ENCODE results near the gene RFPL2. TPM values are rescaled to one million over a fixed set of nuclear protein-coding genes. Genes with fewer than 3 reads are reported as not detected.
"Not testable (repeated sequence)": the region's sequence is repeated elsewhere in the genome, so short reads cannot be mapped to it uniquely, and the experiment has no call there.

Gene RFPL2
- total and polyA plus RNA-seq, 3 experiments from 2014 or later: 1.9 TPM; not detected in 2

DNA sequence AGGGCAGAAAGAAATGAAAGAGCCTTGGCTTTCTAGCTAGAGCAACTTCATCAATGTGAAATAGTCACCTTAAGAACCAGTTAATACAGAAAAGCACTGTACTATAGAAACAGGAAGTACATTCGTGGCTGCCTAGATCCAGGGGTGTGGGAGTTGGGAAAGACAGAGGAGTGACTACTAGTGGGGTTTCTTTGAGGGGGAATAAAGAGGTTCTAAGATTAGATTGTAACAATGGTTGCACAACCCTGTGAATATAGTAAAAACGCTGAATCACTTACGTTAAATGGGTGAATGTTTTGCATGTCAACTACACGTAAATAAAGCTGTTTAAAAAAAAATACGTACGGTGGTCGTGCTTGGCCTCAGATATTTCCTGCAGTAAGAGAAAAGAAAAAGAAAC lies 54.2 kb downstream of the RFPL2 start:
- H3K4me3 Mint-ChIP-seq; H3K36me3 ChIP-seq (ENCODE audit: insufficient read depth, low read length); H3K4me1 ChIP-seq (ENCODE audit: insufficient read depth, low read length); H3K27me3 Mint-ChIP-seq; H3K27ac ChIP-seq (ENCODE audit: low read depth, low read length); H3K27me3 ChIP-seq (ENCODE audit: insufficient read depth, low read length, poor library complexity, severe bottlenecking); H3K9me3 ChIP-seq (ENCODE audit: low read length); H3K4me3 ChIP-seq (ENCODE audit: low read length); POLR2A ChIA-PET; DNase-seq; CTCF ChIA-PET; H3K36me3 Mint-ChIP-seq; H3K27ac Mint-ChIP-seq: not testable (repeated sequence)
- peaks cover 11 to 18% (median 14%) of the 10 kb centered on the region in 3 donors for H3K4me1 Mint-ChIP-seq
- peaks cover 5 to 12% (median 11%) of the 10 kb centered on the region in 5 donors for H3K9me3 Mint-ChIP-seq

GRCh38 chr22:32148372-32148771 lies 56.5 kb downstream of the RFPL2 start:
- POLR2A ChIA-PET; H3K4me3 ChIP-seq (ENCODE audit: low read length); H3K36me3 Mint-ChIP-seq; H3K4me3 Mint-ChIP-seq; H3K27me3 ChIP-seq (ENCODE audit: insufficient read depth, low read length, poor library complexity, severe bottlenecking); H3K36me3 ChIP-seq (ENCODE audit: insufficient read depth, low read length); H3K9me3 ChIP-seq (ENCODE audit: low read length); H3K27me3 Mint-ChIP-seq; H3K27ac Mint-ChIP-seq; DNase-seq; CTCF ChIA-PET; H3K27ac ChIP-seq (ENCODE audit: low read depth, low read length): not testable (repeated sequence)
- peaks cover 11% of the 10 kb centered on the region for H3K4me1 ChIP-seq (ENCODE audit: insufficient read depth, low read length)
- peaks cover 22 to 33% (median 30%) of the 10 kb centered on the region in 3 donors for H3K4me1 Mint-ChIP-seq
- H3K9me3 Mint-ChIP-seq: peaks cover 5 to 12% (median 11%) of the 10 kb centered on the region in 5 donors

DNA sequence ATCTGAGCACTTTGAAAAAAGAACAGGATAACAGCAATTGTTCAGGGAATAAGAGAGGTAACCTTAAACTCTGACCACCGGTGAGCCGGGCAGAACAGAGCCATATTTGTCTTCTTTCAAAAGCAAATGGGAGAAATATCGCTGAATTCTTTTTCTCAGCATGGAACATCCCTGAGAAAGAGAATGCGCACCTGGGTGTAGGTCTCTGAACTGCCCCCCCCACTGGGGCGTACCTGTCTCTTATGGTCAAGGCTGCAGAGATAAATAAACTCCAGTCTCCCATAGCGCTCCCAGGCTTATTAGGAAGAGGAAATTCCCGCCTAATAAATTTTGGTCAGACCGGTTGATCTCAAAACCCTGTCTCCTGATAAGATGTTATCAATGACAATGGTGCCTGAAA lies 57.7 kb downstream of the RFPL2 start:
- Mint-ChIP-seq H3K4me1 (peaks cover 24 to 35% (median 33%) of the 10 kb centered on the region in 3 donors), H3K9me3 (peaks cover 5 to 12% (median 11%) of the 10 kb centered on the region in 5 donors)
- H3K27me3 ChIP-seq (ENCODE audit: insufficient read depth, low read length, poor library complexity, severe bottlenecking); CTCF ChIA-PET; H3K27me3 Mint-ChIP-seq; H3K9me3 ChIP-seq (ENCODE audit: low read length); H3K27ac ChIP-seq (ENCODE audit: low read depth, low read length); DNase-seq; H3K27ac Mint-ChIP-seq; H3K4me3 Mint-ChIP-seq; H3K36me3 ChIP-seq (ENCODE audit: insufficient read depth, low read length); POLR2A ChIA-PET; H3K36me3 Mint-ChIP-seq; H3K4me3 ChIP-seq (ENCODE audit: low read length): not testable (repeated sequence)
- peaks cover 15% of the 10 kb centered on the region for H3K4me1 ChIP-seq (ENCODE audit: insufficient read depth, low read length)

GRCh38 chr22:32144496-32145274 lies 60.2 kb downstream of the RFPL2 start:
- ChIA-PET CTCF (no interaction called here), POLR2A (interaction anchor here (0.6 kb wide), 1 partner anchor 9 kb away, joined by 4 read pairs; no protein-coding TSS in a partner anchor)
- Histone ChIP-seq H3K4me1 (ENCODE audit: insufficient read depth, low read length) (peaks cover 15% of the 10 kb centered on the region), H3K27ac (ENCODE audit: low read depth, low read length) (no peak overlapping the region), H3K4me3 (ENCODE audit: low read length) (no peak overlapping the region), H3K27me3 (ENCODE audit: insufficient read depth, low read length, poor library complexity, severe bottlenecking) (no peaks in the 10 kb centered on the region), H3K9me3 (ENCODE audit: low read length) (no peaks in the 10 kb centered on the region), H3K36me3 (ENCODE audit: insufficient read depth, low read length) (no peaks in the 10 kb centered on the region)
- no peak for DNase-seq
- H3K36me3 Mint-ChIP-seq: peaks cover 0 to 8% (median 0%) of the 10 kb centered on the region in 3 donors
- peaks cover 5 to 12% (median 11%) of the 10 kb centered on the region in 5 donors for H3K9me3 Mint-ChIP-seq
- H3K27me3 Mint-ChIP-seq: no peaks in the 10 kb centered on the region
- no peak overlapping the region for H3K4me3 Mint-ChIP-seq
- H3K4me1 Mint-ChIP-seq: peaks cover 26 to 37% (median 35%) of the 10 kb centered on the region in 3 donors
- peak overlapping the region; percentile 6 to 92 (median 40) for H3K27ac Mint-ChIP-seq

DNA sequence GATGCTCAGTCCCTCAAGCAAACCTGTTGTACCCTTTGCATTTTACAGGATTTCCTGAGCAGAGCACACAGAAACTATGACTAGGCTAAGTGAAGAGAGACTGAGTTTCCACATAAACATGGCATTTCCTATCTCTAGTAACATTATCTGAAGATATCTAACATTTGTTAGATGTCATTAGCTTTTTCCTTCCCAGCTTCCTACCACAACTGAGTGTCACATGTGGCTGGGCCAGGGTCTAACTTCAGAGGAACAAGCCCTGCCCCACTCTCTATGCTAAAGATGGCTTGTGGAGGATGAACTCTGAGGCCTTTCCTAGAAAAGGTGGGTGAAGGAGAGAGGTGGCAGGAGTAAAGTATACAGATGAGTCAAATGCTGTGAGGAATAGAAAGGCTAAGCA lies 62.3 kb downstream of the RFPL2 start:
- Mint-ChIP-seq H3K27me3 (no peaks in the 10 kb centered on the region), H3K9me3 (peaks cover 3 to 7% (median 6%) of the 10 kb centered on the region in 5 donors), H3K36me3 (peaks cover 0 to 5% (median 3%) of the 10 kb centered on the region in 3 donors), H3K4me3 (peak overlapping the region in 1 of 7 donors; percentile 23), H3K27ac (peak overlapping the region; percentile 35 to 83 (median 50)), H3K4me1 (peaks cover 34 to 48% (median 46%) of the 10 kb centered on the region in 3 donors)
- H3K4me1 ChIP-seq (ENCODE audit: insufficient read depth, low read length): peaks cover 22% of the 10 kb centered on the region
- H3K4me3 ChIP-seq (ENCODE audit: low read length): no peak overlapping the region
- CTCF ChIA-PET: interaction anchor here (1.4 kb wide), 1 partner anchor 119 kb away, joined by 3 read pairs; no protein-coding TSS in a partner anchor
- H3K27ac ChIP-seq (ENCODE audit: low read depth, low read length): no peak overlapping the region
- no peaks in the 10 kb centered on the region for H3K36me3 ChIP-seq (ENCODE audit: insufficient read depth, low read length)
- DNase-seq: no peak
- no peaks in the 10 kb centered on the region for H3K9me3 ChIP-seq (ENCODE audit: low read length)
- H3K27me3 ChIP-seq (ENCODE audit: insufficient read depth, low read length, poor library complexity, severe bottlenecking): no peaks in the 10 kb centered on the region
- POLR2A ChIA-PET: no interaction called here

DNA sequence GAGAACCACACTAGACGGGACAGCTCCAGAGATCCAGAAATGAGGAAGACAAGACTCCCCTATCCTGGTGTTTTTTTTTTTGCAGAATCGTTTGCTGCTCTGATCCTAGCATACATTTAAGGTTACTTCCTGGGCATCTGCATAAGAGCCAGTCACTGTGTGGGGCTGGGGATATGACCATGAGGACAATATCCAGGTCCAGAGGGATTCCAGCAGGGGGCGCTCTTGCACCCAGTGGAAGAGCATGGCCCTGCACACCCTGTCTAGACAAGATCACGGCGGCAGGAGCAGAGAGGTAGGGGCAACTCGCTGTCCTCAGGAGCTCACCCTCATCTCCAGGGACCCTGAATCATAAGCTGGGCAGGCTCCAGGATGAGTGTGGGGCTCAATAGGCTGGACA lies 64.2 kb downstream of the RFPL2 start:
- H3K27me3 ChIP-seq (ENCODE audit: insufficient read depth, low read length, poor library complexity, severe bottlenecking); H3K27me3 Mint-ChIP-seq; H3K4me3 Mint-ChIP-seq; CTCF ChIA-PET; H3K4me3 ChIP-seq (ENCODE audit: low read length); H3K27ac ChIP-seq (ENCODE audit: low read depth, low read length); H3K9me3 Mint-ChIP-seq; H3K36me3 Mint-ChIP-seq; H3K36me3 ChIP-seq (ENCODE audit: insufficient read depth, low read length); H3K9me3 ChIP-seq (ENCODE audit: low read length); POLR2A ChIA-PET: not testable (repeated sequence)
- Mint-ChIP-seq H3K27ac (peak overlapping the region in 1 of 8 donors; percentile 17), H3K4me1 (peaks cover 38 to 52% (median 51%) of the 10 kb centered on the region in 3 donors)
- peaks cover 30% of the 10 kb centered on the region for H3K4me1 ChIP-seq (ENCODE audit: insufficient read depth, low read length)
- DNase-seq: peak in 1 of 5 donors; percentile 13

Other genes with a start within 250 kb of the RFPL2 start
- gene SLC5A1, start 161.8 kb downstream of the RFPL2 start, total RNA-seq: not detected
- gene SLC5A1, start 161.8 kb downstream of the RFPL2 start, polyA plus RNA-seq: not detected
- gene C22orf42, start 45.8 kb downstream of the RFPL2 start, total RNA-seq: not detected
- gene C22orf42, start 45.8 kb downstream of the RFPL2 start, polyA plus RNA-seq: not detected
- not detected for gene SLC5A4, start 50.3 kb upstream of the RFPL2 start, total RNA-seq
- gene SLC5A4, start 50.3 kb upstream of the RFPL2 start, polyA plus RNA-seq: not detected
- not detected for gene RFPL3, start 152.8 kb upstream of the RFPL2 start, total RNA-seq
- gene RFPL3, start 152.8 kb upstream of the RFPL2 start, polyA plus RNA-seq: not detected
- gene RTCB, start 207.2 kb upstream of the RFPL2 start, total RNA-seq: 100 to 1,000 TPM in 1 of 2 experiments, 10 to 100 TPM in 1; 97.7 to 104 TPM
- gene RTCB, start 207.2 kb upstream of the RFPL2 start, polyA plus RNA-seq: 103 TPM

All from CD8-positive, alpha-beta memory T cell (primary cell).